ENCODE data around the gene PHLDA1.
A peak's percentile ranks its signal among the peaks of the same experiment; 100 is the strongest.

Gene PHLDA1

GRCh38 chr12:76037130-76038103 lies 5.8 kb upstream of the PHLDA1 start:
- DNase-seq, result peak; percentile 24

GRCh38 chr12:76035045-76035444 lies 3.5 kb upstream of the PHLDA1 start:
- no peak for DNase-seq

GRCh38 chr12:76033081-76034011 lies 1.8 kb upstream of the PHLDA1 start:
- DNase-seq, result no peak

GRCh38 chr12:76032043-76032981 lies 736 bp upstream of the PHLDA1 start:
- DNase-seq, result no peak

- DNase-seq, result no peak
These were observed 529 bp downstream of the PHLDA1 start for GRCh38 chr12:76031081-76031413.

- DNase-seq, result no peak
These were observed 1.1 kb downstream of the PHLDA1 start for GRCh38 chr12:76030341-76031080.

- no peak for DNase-seq
These were observed 1.6 kb downstream of the PHLDA1 start for GRCh38 chr12:76029982-76030340.

GRCh38 chr12:76028571-76029277 lies 2.9 kb downstream of the PHLDA1 start:
- DNase-seq, result no peak

- no peak for DNase-seq
These were observed 4.9 kb downstream of the PHLDA1 start for GRCh38 chr12:76026643-76027063.

- no peak for DNase-seq
These were observed 5.7 kb downstream of the PHLDA1 start for GRCh38 chr12:76025601-76026575.

GRCh38 chr12:76024942-76025600 lies 6.5 kb downstream of the PHLDA1 start:
- no peak for DNase-seq

GRCh38 chr12:76024102-76024781 lies 7.3 kb downstream of the PHLDA1 start:
- no peak for DNase-seq

GRCh38 chr12:76023069-76023690 lies 8.4 kb downstream of the PHLDA1 start:
- no peak for DNase-seq

- DNase-seq, result no peak
These were observed 9.1 kb downstream of the PHLDA1 start for GRCh38 chr12:76022506-76022905.

- no peak for DNase-seq
These were observed 10.6 kb downstream of the PHLDA1 start for GRCh38 chr12:76020731-76021672.

GRCh38 chr12:76020281-76020680 lies 11.3 kb downstream of the PHLDA1 start:
- no peak for DNase-seq

- DNase-seq, result no peak
These were observed 12.9 kb downstream of the PHLDA1 start for GRCh38 chr12:76018672-76019071.

All from DMS79 (cell line).